Body of pancreas (tissue), 4 donors: ENCODE results near the gene C2orf69. TPM values are rescaled to one million over a fixed set of nuclear protein-coding genes. Genes with fewer than 3 reads are reported as not detected.

Experiments used
- ATAC-seq: fragments of 150-250 bp; one replicate; pipeline ENCODE4 v1.9.1; 2016
- DNase-seq, 4 donors: peaks; one replicate each; pipeline ENCODE4 v3.0.0-alpha.2; 2019
- H3K27ac ChIP-seq, 4 donors: fragments of 200-600 bp; sonication (generic); 1 replicate in 3 of 4; 2 replicates in 1 of 4; pipeline versions ENCODE4 v1.5.1 to v1.6.1; 2016 to 2019; ENCODE audit warnings: mild to moderate bottlenecking in 1 of 4, mixed read lengths in 1 of 4, moderate library complexity in 1 of 4
- H3K27me3 ChIP-seq, 2 donors: fragments of 200-600 bp; sonication (generic); one replicate each; pipeline ENCODE4 v1.6.0; 2016; ENCODE audit warnings: mild to moderate bottlenecking in 1 of 2
- H3K36me3 ChIP-seq, 2 donors: fragments of 200-600 bp; sonication (generic); replicated peaks in 1 of 2; 2 replicates each; pipeline ENCODE4 v1.5.1; 2016; ENCODE audit warnings: low read depth in 2 of 2; ENCODE audit not compliant: insufficient read depth in 1 of 2
- H3K4me1 ChIP-seq: fragments of 200-600 bp; sonication (generic); one replicate; pipeline ENCODE4 v1.6.0; 2016
- H3K4me3 ChIP-seq, 2 donors: fragments of 200-600 bp; sonication (generic); 1 replicate in 1 of 2; 2 replicates in 1 of 2; pipeline ENCODE4 v1.5.1; 2016 to 2019
- H3K9me3 ChIP-seq, 3 donors: fragments of 200-600 bp; sonication (generic); 1 replicate in 2 of 3; 2 replicates in 1 of 3; pipeline ENCODE4 v1.5.1; 2016
- POLR2A ChIP-seq, 3 donors: fragments of 450-650 bp; IDR thresholded peaks; one replicate each; pipeline ENCODE4 v1.6.1; 2016; ENCODE audit warnings: antibody characterized with exemption in 3 of 3, mild to moderate bottlenecking in 2 of 3
- WGBS, 2 donors: methylation state at CpG; one replicate each; pipeline ENCODE4 v1.1.5; 2017; 5-methylcytosine and 5-hydroxymethylcytosine counted together
- intact Hi-C: fragments of 100-400 bp; cut with DNase I; formaldehyde crosslinking; loops from one replicate; pipeline ENCODE4 v1.15.1; 2023
- total RNA-seq, 2 donors: library from RNA; depleted of rRNA; stranded (reverse); fragments of >200 nt; gene quantifications; one replicate each; pipeline ENCODE4 v1.1.0, GENCODE V29; 2016
- TF ChIP-seq, protein P1 (sequence below), 7 experiments: fragments of 450-650 bp in 4 of 7; fragments of 200-600 bp in 3 of 7; sonication (generic) in 3 of 7; IDR thresholded peaks; one replicate each; pipeline ENCODE4 v1.5.1; 2016 to 2019; ENCODE audit warnings: antibody characterized with exemption in 7 of 7

C2orf69 gene
- total RNA-seq, 2 donors from 2014 or later, result 4.0 to 10.6 TPM

- H3K27me3 ChIP-seq, result no peaks in the 10 kb centered on the region
- H3K36me3 ChIP-seq, result no peaks in the 10 kb centered on the region
- no peak for ATAC-seq
- no peaks in the 10 kb centered on the region for H3K9me3 ChIP-seq
- TF ChIP-seq, protein P1, sequence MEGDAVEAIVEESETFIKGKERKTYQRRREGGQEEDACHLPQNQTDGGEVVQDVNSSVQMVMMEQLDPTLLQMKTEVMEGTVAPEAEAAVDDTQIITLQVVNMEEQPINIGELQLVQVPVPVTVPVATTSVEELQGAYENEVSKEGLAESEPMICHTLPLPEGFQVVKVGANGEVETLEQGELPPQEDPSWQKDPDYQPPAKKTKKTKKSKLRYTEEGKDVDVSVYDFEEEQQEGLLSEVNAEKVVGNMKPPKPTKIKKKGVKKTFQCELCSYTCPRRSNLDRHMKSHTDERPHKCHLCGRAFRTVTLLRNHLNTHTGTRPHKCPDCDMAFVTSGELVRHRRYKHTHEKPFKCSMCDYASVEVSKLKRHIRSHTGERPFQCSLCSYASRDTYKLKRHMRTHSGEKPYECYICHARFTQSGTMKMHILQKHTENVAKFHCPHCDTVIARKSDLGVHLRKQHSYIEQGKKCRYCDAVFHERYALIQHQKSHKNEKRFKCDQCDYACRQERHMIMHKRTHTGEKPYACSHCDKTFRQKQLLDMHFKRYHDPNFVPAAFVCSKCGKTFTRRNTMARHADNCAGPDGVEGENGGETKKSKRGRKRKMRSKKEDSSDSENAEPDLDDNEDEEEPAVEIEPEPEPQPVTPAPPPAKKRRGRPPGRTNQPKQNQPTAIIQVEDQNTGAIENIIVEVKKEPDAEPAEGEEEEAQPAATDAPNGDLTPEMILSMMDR (IDR thresholded peaks at IDR 0.05), result no peak
- TF ChIP-seq POLR2A (IDR thresholded peaks at IDR 0.05), result no peak
- no peak for DNase-seq
- H3K4me3 ChIP-seq, result no peak overlapping the region
- peaks cover 3% of the 10 kb centered on the region for H3K4me1 ChIP-seq
- intact Hi-C loops, result no loop called here
- no peak overlapping the region for H3K27ac ChIP-seq
These were observed 28.4 kb upstream of the C2orf69 start for GRCh38 chr2:199882667-199883066.

- Histone ChIP-seq H3K4me1 (peaks cover 3% of the 10 kb centered on the region), H3K36me3 (no peaks in the 10 kb centered on the region), H3K27me3 (no peaks in the 10 kb centered on the region), H3K9me3 (no peaks in the 10 kb centered on the region), H3K4me3 (no peak overlapping the region), H3K27ac (no peak overlapping the region)
- WGBS, 2 donors, result 47 to 54% methylated on average over 6 of the region's 6 CpGs
- no peak for DNase-seq
- TF ChIP-seq, protein P1 (IDR thresholded peaks at IDR 0.05), result no peak
- no peak for TF ChIP-seq POLR2A (IDR thresholded peaks at IDR 0.05)
- intact Hi-C loops, result no loop called here
- peak; percentile 45 for ATAC-seq
These were observed 27.4 kb upstream of the C2orf69 start for GRCh38 chr2:199883474-199884212.

DNA sequence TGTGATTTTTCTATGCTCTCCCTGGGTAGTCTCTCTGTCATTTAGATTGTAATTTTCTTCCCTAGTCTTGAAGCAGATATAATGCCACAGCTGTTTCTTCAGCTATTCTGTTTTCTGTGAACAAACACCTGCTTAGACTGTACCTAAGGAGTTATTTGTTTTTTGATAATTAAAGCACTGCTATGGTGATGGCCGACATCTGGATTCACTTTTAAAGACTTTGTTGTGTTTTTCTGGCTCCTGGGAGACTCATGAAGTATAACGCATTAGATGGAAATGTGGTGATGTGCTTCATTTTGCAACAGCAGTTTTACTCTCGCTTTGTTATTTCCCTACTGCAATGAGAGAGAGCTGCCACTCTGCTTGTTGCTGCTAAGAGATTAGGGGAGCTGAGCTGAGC lies 15.7 kb upstream of the C2orf69 start:
- intact Hi-C loops, result no loop called here

GRCh38 chr2:199896617-199897016 lies 14.5 kb upstream of the C2orf69 start:
- H3K36me3 ChIP-seq, result no peaks in the 10 kb centered on the region
- peaks cover 13% of the 10 kb centered on the region for H3K4me1 ChIP-seq
- no peak overlapping the region for H3K4me3 ChIP-seq
- ATAC-seq (no peak), DNase-seq (no peak)
- TF ChIP-seq, protein P1 (IDR thresholded peaks at IDR 0.05), result no peak
- no peak for TF ChIP-seq POLR2A (IDR thresholded peaks at IDR 0.05)
- intact Hi-C loops, result no loop called here
- WGBS, 2 donors, result 36 to 53% methylated on average over 2 of the region's 2 CpGs
- H3K9me3 ChIP-seq, result no peaks in the 10 kb centered on the region
- no peak overlapping the region for H3K27ac ChIP-seq
- H3K27me3 ChIP-seq, result no peaks in the 10 kb centered on the region

More for the DNA sequence above, 15.7 kb upstream of the C2orf69 start:
- H3K4me1 ChIP-seq, result peaks cover 13% of the 10 kb centered on the region
- 38 to 48% methylated on average over 3 of the region's 3 CpGs for WGBS, 2 donors
- H3K36me3 ChIP-seq, result no peaks in the 10 kb centered on the region
- no peak for DNase-seq
- no peak overlapping the region for H3K27ac ChIP-seq
- no peak overlapping the region for H3K4me3 ChIP-seq
- H3K9me3 ChIP-seq, result no peaks in the 10 kb centered on the region
- TF ChIP-seq POLR2A (IDR thresholded peaks at IDR 0.05), result no peak
- TF ChIP-seq, protein P1 (IDR thresholded peaks at IDR 0.05), result no peak
- no peaks in the 10 kb centered on the region for H3K27me3 ChIP-seq
- ATAC-seq, result peak; percentile 63

DNA sequence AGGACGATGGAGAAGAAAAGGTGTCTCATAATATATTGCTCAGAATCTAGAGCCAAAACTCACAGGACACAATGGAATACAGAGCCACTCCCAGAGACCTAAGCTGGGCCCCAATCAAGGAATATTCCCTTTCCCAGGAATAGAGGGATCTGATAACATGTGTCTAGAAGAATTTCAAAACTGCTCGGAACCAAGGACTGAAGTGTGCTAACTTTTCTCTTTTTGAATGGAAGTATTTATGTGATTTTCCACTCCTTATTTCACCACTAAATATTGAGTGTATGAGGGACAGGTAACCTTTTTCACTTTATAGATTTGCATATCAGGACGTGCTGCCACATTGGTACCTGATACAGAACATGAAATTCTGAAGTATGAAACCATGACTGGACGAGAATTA lies 9.2 kb upstream of the C2orf69 start:
- ATAC-seq (no peak), DNase-seq (no peak)
- Histone ChIP-seq H3K27ac (no peak overlapping the region), H3K27me3 (no peaks in the 10 kb centered on the region), H3K4me1 (no peaks in the 10 kb centered on the region), H3K9me3 (no peaks in the 10 kb centered on the region), H3K4me3 (no peak overlapping the region), H3K36me3 (no peaks in the 10 kb centered on the region)
- TF ChIP-seq POLR2A (IDR thresholded peaks at IDR 0.05), result no peak
- TF ChIP-seq, protein P1 (IDR thresholded peaks at IDR 0.05), result no peak
- 80 to 86% methylated on average over 4 of the region's 4 CpGs for WGBS, 2 donors
- intact Hi-C loops, result no loop called here
